Measurements from ENCODE around the gene RGL3. TPM values are rescaled to one million over a fixed set of nuclear protein-coding genes. Genes with fewer than 3 reads are reported as not detected.

The RGL3 gene
- total RNA-seq, 6 experiments from 2014 or later: 6.7 to 26.6 (median 19.7) TPM

GRCh38 chr19:11370744-11371143 is 48.4 kb downstream of the RGL3 start:
- intact Hi-C loops (cut with DNase I): no loop called here
- Histone ChIP-seq H3K4me3 (no peak overlapping the region), H3K36me3 (no peaks in the 10 kb centered on the region), H3K9me3 (no peaks in the 10 kb centered on the region), H3K27me3 (no peaks in the 10 kb centered on the region), H3K4me1 (peaks cover 0 to 10% (median 4%) of the 10 kb centered on the region in 4 donors), H3K27ac (no peak overlapping the region)
- no peak for TF ChIP-seq POLR2A (IDR thresholded peaks at IDR 0.05)
- TF ChIP-seq CTCF (IDR thresholded peaks at IDR 0.05): no peak
- no peak for DNase-seq
- 90% methylated on average over 2 of the region's 2 CpGs for WGBS (ENCODE audit: insufficient coverage, low coverage, low lambda C conversion rate, missing lambda C conversion rate)
- no peak for ATAC-seq

GRCh38 chr19:11367528-11367927 is 51.6 kb downstream of the RGL3 start:
- DNase-seq (no peak), ATAC-seq (no peak)
- Histone ChIP-seq H3K4me3 (no peak overlapping the region), H3K4me1 (peaks cover 0 to 7% (median 0%) of the 10 kb centered on the region in 4 donors), H3K27me3 (no peaks in the 10 kb centered on the region), H3K27ac (no peak overlapping the region), H3K36me3 (no peaks in the 10 kb centered on the region), H3K9me3 (no peaks in the 10 kb centered on the region)
- intact Hi-C loops (cut with DNase I): no loop called here
- 71% methylated on average over 1 of the region's 2 CpGs for WGBS (ENCODE audit: insufficient coverage, low coverage, low lambda C conversion rate, missing lambda C conversion rate)
- TF ChIP-seq POLR2A (IDR thresholded peaks at IDR 0.05) (no peak), CTCF (IDR thresholded peaks at IDR 0.05) (no peak)

GRCh38 chr19:11365557-11366117 is 53.5 kb downstream of the RGL3 start:
- Histone ChIP-seq H3K36me3 (no peaks in the 10 kb centered on the region), H3K27ac (no peak overlapping the region)

GRCh38 chr19:11364935-11365334 is 54.2 kb downstream of the RGL3 start:
- no peaks in the 10 kb centered on the region for H3K27me3 ChIP-seq
- no peak overlapping the region for H3K4me3 ChIP-seq
- no peaks in the 10 kb centered on the region for H3K9me3 ChIP-seq
- H3K4me1 ChIP-seq: peaks cover 0 to 18% (median 3%) of the 10 kb centered on the region in 4 donors
- 80% methylated on average over 1 of the region's 5 CpGs for WGBS (ENCODE audit: insufficient coverage, low coverage, low lambda C conversion rate, missing lambda C conversion rate)
- ATAC-seq (no peak), DNase-seq (no peak)
- TF ChIP-seq CTCF (IDR thresholded peaks at IDR 0.05): no peak
- no peak for TF ChIP-seq POLR2A (IDR thresholded peaks at IDR 0.05)
- H3K27ac ChIP-seq: no peak overlapping the region
- intact Hi-C loops (cut with DNase I): no loop called here
- H3K36me3 ChIP-seq: no peaks in the 10 kb centered on the region

More at GRCh38 chr19:11365557-11366117, 53.5 kb downstream of the RGL3 start:
- no peak for TF ChIP-seq POLR2A (IDR thresholded peaks at IDR 0.05)
- no peak for TF ChIP-seq CTCF (IDR thresholded peaks at IDR 0.05)
- 35% methylated on average over 4 of the region's 7 CpGs for WGBS (ENCODE audit: insufficient coverage, low coverage, low lambda C conversion rate, missing lambda C conversion rate)
- Histone ChIP-seq H3K4me1 (peaks cover 0 to 18% (median 3%) of the 10 kb centered on the region in 4 donors), H3K4me3 (no peak overlapping the region), H3K27me3 (no peaks in the 10 kb centered on the region), H3K9me3 (no peaks in the 10 kb centered on the region)
- ATAC-seq: peak in 1 of 4 donors; percentile 57
- intact Hi-C loops (cut with DNase I): no loop called here
- no peak for DNase-seq

Measured in right lobe of liver (tissue), 6 donors.